Activated T-helper 1 cell treated with Interleukin-2 at 50 U/mL for 16 hours (primary cell): ENCODE measurements around the gene AOAH.
"Not testable (repeated sequence)": the region's sequence is repeated elsewhere in the genome, so short reads cannot be mapped to it uniquely, and the experiment has no call there.

Experiments
- DNase-seq: peaks from one replicate; pipeline ENCODE4 v3.0.0-alpha.2; 2020; ENCODE audit warnings: low read depth

Gene AOAH

DNA sequence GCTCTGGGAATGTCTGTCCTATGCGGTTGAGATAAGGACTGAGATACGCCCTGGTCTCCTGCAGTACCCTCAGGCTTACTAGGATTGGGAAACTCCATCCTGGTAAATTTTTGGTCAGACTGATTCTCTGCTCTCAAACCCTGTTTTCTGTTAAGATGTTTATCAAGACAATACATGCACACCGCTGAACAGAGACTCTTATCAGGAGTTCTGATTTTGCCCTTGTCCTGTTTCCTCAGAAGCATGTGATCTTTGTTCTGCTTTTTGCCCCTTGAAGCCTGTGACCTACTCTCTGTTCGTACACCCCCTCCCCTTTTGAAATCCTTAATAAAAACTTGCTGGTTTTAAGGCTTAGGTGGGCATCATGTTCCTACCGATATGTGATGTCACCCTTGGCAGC is 258.3 kb downstream of the AOAH start:
- DNase-seq: not testable (repeated sequence)

DNA sequence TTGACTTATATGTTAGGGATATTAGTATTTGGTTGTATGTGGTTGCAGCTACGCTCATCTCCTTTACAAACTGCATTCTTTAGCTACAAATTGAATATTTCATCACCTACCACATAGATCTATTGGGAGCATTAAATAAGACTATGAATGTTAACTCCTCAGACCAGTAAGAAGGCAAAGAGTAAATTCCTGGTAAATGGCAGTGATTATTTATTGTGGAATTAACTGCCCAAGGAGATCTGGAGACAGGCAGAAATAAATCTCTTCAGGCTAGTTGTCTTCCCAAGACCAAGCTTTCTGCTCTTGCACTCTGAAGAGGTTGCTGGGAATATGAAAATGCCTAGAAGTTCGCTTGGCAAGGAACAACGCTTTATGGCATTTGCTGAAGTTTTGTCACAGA is 260.0 kb downstream of the AOAH start:
- no peak for DNase-seq
